Smooth muscle cell (in vitro differentiated cells): ENCODE measurements around the gene KCND2. TPM values are rescaled to one million over a fixed set of nuclear protein-coding genes. Genes with fewer than 3 reads are reported as not detected.

Source experiments
- DNase-seq: peaks from one replicate; lab custom pipeline; 2025; ENCODE audit not compliant: unreplicated experiment; lab: John Stamatoyannopoulos, UW
- H2AFZ ChIP-seq: fragments of 200-600 bp; sonication (generic); 2 replicates; pipeline ENCODE4 v1.6.0; 2016; ENCODE audit warnings: antibody characterized with exemption, low read depth, mild to moderate bottlenecking
- H3F3A ChIP-seq: fragments of 200-600 bp; sonication (generic); 2 replicates; pipeline ENCODE4 v1.6.0; 2017; ENCODE audit warnings: antibody characterized with exemption, low read depth
- H3K27ac ChIP-seq: fragments of 200-600 bp; sonication (generic); 2 replicates; pipeline ENCODE4 v1.5.1; 2016; ENCODE audit warnings: low read depth, mild to moderate bottlenecking
- H3K27me3 ChIP-seq: fragments of 200-600 bp; sonication (generic); 2 replicates; pipeline ENCODE4 v1.6.1; 2016; ENCODE audit warnings: low read depth, mild to moderate bottlenecking
- H3K36me3 ChIP-seq: fragments of 200-600 bp; sonication (generic); 2 replicates; pipeline ENCODE4 v1.5.1; 2016; ENCODE audit warnings: low read depth
- H3K4me1 ChIP-seq: fragments of 200-600 bp; sonication (generic); 2 replicates; pipeline ENCODE4 v1.5.1; 2016; ENCODE audit warnings: low read depth
- H3K4me2 ChIP-seq: fragments of 200-600 bp; sonication (generic); 2 replicates; pipeline ENCODE4 v1.6.0; 2016; ENCODE audit warnings: mild to moderate bottlenecking
- H3K4me3 ChIP-seq: fragments of 200-600 bp; sonication (generic); 2 replicates; pipeline ENCODE4 v1.5.1; 2016; ENCODE audit warnings: mild to moderate bottlenecking
- H3K79me2 ChIP-seq: fragments of 200-600 bp; sonication (generic); 2 replicates; pipeline ENCODE4 v1.6.0; 2016; ENCODE audit warnings: low read depth, mild to moderate bottlenecking
- H3K9ac ChIP-seq: fragments of 200-600 bp; sonication (generic); 2 replicates; pipeline ENCODE4 v1.6.0; 2016; ENCODE audit warnings: low read depth
- H3K9me3 ChIP-seq: fragments of 200-600 bp; sonication (generic); replicated peaks from 2 replicates; pipeline ENCODE4 v1.5.1; 2016; ENCODE audit warnings: low read depth
- H4K20me1 ChIP-seq: fragments of 200-600 bp; sonication (generic); 2 replicates; pipeline ENCODE4 v1.6.0; 2016; ENCODE audit warnings: low read depth
- CTCF ChIP-seq: fragments of 200-600 bp; sonication (generic); IDR thresholded peaks from 2 replicates; pipeline ENCODE4 v1.5.1; 2017; ENCODE audit warnings: borderline replicate concordance, mild to moderate bottlenecking, antibody characterized with exemption; ENCODE audit not compliant: insufficient read depth, poor library complexity, severe bottlenecking
- WGBS: methylation state at CpG from one replicate; pipeline ENCODE4 v1.1.7; 2016; ENCODE audit warnings: low lambda C conversion rate; 5-methylcytosine and 5-hydroxymethylcytosine counted together
- polyA plus RNA-seq: library from polyadenylated mRNA; unstranded; fragments of >200 nt; fragmentation: Nextera tagmentation; extraction: Ambion mirVana; gene quantifications from 2 replicates; pipeline ENCODE4 v1.2.1, GENCODE V29; 2016
- total RNA-seq: library from RNA; depleted of rRNA; stranded (reverse); fragments of >200 nt; gene quantifications from 2 replicates; pipeline ENCODE4 v1.2.3, GENCODE V29; 2014

The KCND2 gene
- total and polyA plus RNA-seq, 2 experiments from 2014 or later, result 1.6 to 2.9 TPM

- H2AFZ ChIP-seq, result no peak overlapping the region
- no peak for TF ChIP-seq CTCF
- no peaks in the 10 kb centered on the region for H3K9me3 ChIP-seq
- H3K4me1 ChIP-seq, result no peaks in the 10 kb centered on the region
- no peaks in the 10 kb centered on the region for H3K27me3 ChIP-seq
- no peaks in the 10 kb centered on the region for H3K36me3 ChIP-seq
- WGBS, result 65% methylated on average over 4 of the region's 4 CpGs
- H3K27ac ChIP-seq, result no peak overlapping the region
- H3K79me2 ChIP-seq, result no peaks in the 10 kb centered on the region
- H3K4me2 ChIP-seq, result no peak overlapping the region
- H3K9ac ChIP-seq, result no peak overlapping the region
- no peaks in the 10 kb centered on the region for H4K20me1 ChIP-seq
- DNase-seq, result no peak
- no peak overlapping the region for H3K4me3 ChIP-seq
- no peaks in the 10 kb centered on the region for H3F3A ChIP-seq
Observed at GRCh38 chr7:120583899-120584586, 311.1 kb downstream of the KCND2 start.

- no peaks in the 10 kb centered on the region for H3K4me1 ChIP-seq
- DNase-seq, result no peak
- H3K4me2 ChIP-seq, result no peak overlapping the region
- no peak overlapping the region for H3K4me3 ChIP-seq
- no peak overlapping the region for H3K27ac ChIP-seq
- H3K27me3 ChIP-seq, result no peaks in the 10 kb centered on the region
- no peaks in the 10 kb centered on the region for H4K20me1 ChIP-seq
- H3K36me3 ChIP-seq, result no peaks in the 10 kb centered on the region
- H3K9ac ChIP-seq, result no peak overlapping the region
- WGBS, result 68% methylated on average over 3 of the region's 3 CpGs
- H2AFZ ChIP-seq, result no peak overlapping the region
- no peaks in the 10 kb centered on the region for H3K9me3 ChIP-seq
- no peaks in the 10 kb centered on the region for H3K79me2 ChIP-seq
- no peaks in the 10 kb centered on the region for H3F3A ChIP-seq
- no peak for TF ChIP-seq CTCF
Observed at GRCh38 chr7:120586571-120586970, 313.6 kb downstream of the KCND2 start.

GRCh38 chr7:120587243-120587642 lies 314.3 kb downstream of the KCND2 start:
- Histone ChIP-seq H3K4me2 (no peak overlapping the region), H3K4me3 (no peak overlapping the region), H3F3A (no peaks in the 10 kb centered on the region), H3K4me1 (no peaks in the 10 kb centered on the region), H3K9ac (no peak overlapping the region), H3K9me3 (no peaks in the 10 kb centered on the region), H3K27me3 (no peaks in the 10 kb centered on the region), H3K36me3 (no peaks in the 10 kb centered on the region), H3K79me2 (no peaks in the 10 kb centered on the region), H3K27ac (no peak overlapping the region), H2AFZ (no peak overlapping the region), H4K20me1 (no peaks in the 10 kb centered on the region)
- 89% methylated on average over 3 of the region's 3 CpGs for WGBS
- no peak for DNase-seq
- no peak for TF ChIP-seq CTCF

GRCh38 chr7:120588416-120588815 lies 315.4 kb downstream of the KCND2 start:
- H3F3A ChIP-seq, result no peaks in the 10 kb centered on the region
- H3K4me2 ChIP-seq, result no peak overlapping the region
- no peaks in the 10 kb centered on the region for H3K4me1 ChIP-seq
- H3K9me3 ChIP-seq, result no peaks in the 10 kb centered on the region
- no peak overlapping the region for H3K9ac ChIP-seq
- no peak overlapping the region for H3K4me3 ChIP-seq
- no peak overlapping the region for H2AFZ ChIP-seq
- H3K36me3 ChIP-seq, result no peaks in the 10 kb centered on the region
- H4K20me1 ChIP-seq, result no peaks in the 10 kb centered on the region
- DNase-seq, result no peak
- WGBS, result 36% methylated on average over 1 of the region's 1 CpG
- H3K79me2 ChIP-seq, result no peaks in the 10 kb centered on the region
- no peak for TF ChIP-seq CTCF
- no peaks in the 10 kb centered on the region for H3K27me3 ChIP-seq
- no peak overlapping the region for H3K27ac ChIP-seq
